NCI-H187 (cell line): ENCODE data around the gene LPXN.

Experiments
- DNase-seq, 2 experiments: peaks; one replicate each; lab custom pipeline; 2025; lab: John Stamatoyannopoulos, UW

The LPXN gene

GRCh38 chr11:58575377-58576020 is at the start of gene LPXN:
TSS of gene LPXN (minus strand) at chr11:58575856. CDS start at chr11:58575772, 84 bp downstream.
- DNase-seq, result no peak

DNA sequence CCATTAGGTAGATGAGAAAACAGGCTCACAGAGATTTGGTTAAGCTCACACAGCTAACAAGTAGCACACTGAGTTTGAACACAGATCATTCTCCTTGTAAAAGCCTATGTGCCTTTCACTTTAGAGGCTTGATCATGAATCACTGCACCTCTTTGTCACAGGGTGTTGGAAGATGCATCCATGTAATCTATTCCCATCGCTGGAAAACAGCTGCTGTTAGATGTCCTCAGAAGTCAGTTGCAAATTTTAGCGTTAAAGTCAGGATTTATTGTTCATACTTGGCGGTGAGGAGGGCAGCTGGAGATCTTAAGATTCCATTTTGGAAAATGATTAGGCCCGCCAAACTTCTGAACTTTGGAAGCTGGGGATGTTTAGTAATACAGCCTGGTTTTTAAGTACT is 49.4 kb upstream of the LPXN start:
- DNase-seq, result no peak

DNA sequence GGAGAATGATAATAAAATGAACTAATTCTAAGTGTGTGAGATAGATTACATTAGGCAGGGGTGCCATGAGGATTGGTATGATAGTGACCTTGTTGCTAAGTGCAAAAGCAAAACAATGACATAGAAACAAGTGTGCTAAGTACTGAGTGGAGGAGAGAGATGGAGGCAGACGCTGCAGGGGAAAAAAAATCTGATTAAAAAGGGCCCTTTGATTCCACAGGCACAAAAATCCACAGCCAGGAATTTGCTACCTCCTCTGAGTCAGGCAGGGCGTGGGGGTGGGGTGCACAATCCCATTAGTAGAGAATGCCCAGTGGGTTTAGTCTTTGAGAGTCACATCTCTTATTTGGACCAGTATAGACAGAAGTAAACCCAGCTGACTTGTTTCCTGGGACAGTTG is 46.7 kb upstream of the LPXN start, which contains the start of gene CNTF:
CNTF (plus strand) TSS at position 322 of the 400 bp plus-strand sequence. CDS start 88 bp downstream, outside the sequence.
- DNase-seq, result no peak

DNA sequence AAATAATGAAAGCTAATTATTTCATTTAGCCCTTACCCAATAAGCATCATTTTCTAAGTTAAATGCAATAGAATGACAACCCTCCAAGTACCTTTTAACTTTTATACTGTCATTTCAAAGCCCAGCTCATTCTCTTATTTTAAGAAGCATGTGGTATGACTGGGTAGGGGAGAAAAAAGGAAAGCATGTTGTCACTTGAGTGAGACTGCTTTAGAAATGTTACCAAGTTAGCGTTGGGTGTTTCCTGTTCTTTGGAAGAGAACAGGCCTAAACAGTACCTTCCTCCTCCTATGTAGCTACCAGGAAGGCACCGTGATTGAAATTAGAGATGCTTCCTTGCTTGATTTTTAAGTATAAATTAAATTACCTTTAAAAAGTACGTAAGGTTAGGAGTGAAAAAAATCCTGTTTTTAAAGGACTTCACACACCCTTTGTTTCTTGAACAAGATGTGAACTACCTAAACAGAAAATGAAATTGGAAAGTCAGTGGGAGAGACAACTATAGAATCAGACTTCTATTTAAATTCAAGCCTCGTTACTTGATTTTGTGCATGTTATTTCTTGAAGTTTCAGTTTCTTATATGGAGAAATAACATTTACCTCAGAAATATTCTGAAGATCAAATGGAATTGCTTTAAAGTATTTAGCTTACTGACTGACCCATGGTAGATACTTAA is 46.1 kb upstream of the LPXN start:
- no peak for DNase-seq

- no peak for DNase-seq
Measured at GRCh38 chr11:58617976-58618557, 42.4 kb upstream of the LPXN start.

GRCh38 chr11:58616594-58616993 is 40.9 kb upstream of the LPXN start:
- no peak for DNase-seq

- no peak for DNase-seq
Measured at GRCh38 chr11:58615559-58615958, 39.9 kb upstream of the LPXN start.

- no peak for DNase-seq
Measured at GRCh38 chr11:58613228-58613627, 37.6 kb upstream of the LPXN start.

DNA sequence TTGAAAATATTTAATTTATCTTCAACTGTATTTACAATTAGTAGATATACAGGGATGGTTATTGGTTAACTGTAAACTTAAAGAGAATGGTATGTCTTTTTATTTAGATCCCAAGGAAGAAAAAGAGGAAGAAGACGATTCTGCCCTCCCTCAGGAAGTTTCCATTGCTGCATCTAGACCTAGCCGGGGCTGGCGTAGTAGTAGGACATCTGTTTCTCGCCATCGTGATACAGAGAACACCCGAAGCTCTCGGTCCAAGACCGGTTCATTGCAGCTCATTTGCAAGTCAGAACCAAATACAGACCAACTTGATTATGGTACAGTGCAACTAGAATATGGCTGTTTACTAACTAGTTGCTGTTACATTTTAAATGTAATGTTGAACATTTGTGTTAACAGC is 34.1 kb upstream of the LPXN start:
- DNase-seq, result no peak

- no peak for DNase-seq
Measured at GRCh38 chr11:58608331-58608730, 32.7 kb upstream of the LPXN start.

DNA sequence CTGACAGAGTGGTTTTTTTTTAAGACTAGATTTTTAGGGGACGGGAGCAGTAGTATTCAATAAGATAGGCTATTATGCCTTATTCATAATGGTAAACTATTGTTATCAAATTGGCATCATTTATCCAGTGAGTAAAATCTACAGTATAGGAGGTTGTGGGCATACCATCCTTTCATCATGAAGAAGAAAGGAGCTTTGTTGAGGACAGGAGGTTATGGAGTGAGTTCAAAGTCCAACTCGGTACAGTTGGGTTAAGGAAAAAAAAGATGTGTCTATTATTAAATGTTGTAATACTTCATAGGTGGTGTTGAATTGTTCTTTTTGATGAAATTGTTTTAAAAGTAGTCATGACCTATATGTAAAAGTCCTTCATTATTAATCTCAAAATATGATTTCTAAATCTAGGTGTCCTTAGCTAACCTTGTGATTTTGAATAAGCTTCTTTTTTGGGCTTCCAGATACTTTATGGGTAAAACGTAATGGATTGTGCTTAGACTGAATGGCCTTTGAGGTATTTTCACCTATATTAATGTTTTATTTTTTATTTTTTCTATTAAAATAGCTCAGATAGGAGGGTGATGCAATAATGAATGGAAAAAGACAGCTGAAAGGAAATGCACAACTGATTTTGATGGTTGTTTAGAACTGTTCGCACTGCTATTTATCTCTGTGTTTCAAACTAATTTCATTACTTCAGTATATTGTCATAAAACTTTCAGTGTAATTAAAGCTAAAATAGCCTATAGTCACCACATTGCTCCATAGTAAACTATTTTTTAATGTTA is 31.5 kb upstream of the LPXN start:
- DNase-seq, result no peak

DNA sequence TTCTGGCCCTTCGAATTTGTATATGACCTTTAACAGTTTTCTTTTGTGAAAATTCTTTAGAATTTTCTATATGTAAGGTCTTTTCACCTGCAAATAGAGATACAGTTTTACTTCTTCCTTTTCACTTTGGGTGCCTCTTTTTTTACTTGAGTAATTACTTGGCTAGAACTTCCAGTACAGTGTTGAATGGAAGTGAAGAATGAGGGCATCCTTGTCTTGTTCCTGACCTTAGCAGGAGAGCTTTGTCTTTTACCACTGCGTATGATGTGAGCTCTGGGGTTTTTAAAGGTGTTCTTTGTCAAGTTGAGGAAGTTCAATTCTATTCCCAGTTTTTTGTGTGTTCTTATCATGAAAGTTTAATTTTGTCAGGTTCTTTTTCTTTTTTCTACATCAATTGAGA is 24.9 kb upstream of the LPXN start:
- DNase-seq, result no peak

DNA sequence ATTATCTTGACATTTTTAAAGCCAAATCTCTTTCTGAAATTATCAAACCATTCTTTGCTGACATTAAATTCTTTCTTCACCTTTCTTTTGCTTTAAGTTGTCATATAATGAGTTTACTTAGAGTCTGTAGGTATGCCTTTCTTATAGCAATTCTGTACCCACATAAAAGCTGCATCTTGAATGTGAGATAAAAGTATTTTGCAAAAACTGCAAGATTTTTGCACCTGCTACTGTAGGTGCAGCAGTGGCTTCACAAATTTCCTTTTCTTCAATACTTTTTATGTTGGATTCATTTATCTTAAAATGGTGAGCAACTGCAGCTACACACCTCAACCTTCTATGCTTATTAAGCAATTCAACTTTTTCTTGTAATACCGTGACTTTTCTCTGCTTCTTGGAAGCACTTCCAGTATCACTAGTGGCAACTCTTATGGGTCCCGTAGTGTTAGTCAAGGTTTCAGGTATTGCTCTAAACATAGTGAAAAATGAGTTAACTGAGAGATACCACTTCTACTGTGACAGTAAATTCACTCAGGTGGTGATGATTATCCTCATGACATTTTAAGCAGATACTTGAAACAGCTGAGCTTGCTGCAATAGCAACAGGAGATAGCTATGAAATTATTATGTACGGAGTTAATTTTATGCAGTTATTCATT is 22.0 kb upstream of the LPXN start:
- no peak for DNase-seq

- DNase-seq, result no peak
Measured at GRCh38 chr11:58596621-58597020, 21.0 kb upstream of the LPXN start.

DNA sequence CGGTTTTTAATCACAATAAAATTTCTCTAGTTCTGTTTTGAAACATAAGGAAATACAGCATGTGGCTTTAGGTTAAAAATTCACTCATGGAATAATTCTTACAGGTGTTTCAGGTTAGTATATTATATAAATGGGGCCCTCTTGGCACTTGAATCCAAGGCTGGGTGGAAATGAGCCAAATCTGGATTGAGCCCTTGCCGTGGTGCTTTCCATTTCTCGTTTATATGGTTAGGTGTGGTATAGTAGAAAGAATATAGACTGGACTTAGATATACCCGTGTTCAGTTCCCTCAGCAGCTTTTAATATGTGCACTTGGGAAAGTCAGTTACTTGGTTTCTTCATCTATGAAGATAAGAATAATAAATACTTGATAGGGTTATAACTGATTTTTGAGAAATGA is 19.2 kb upstream of the LPXN start:
- DNase-seq, result no peak

DNA sequence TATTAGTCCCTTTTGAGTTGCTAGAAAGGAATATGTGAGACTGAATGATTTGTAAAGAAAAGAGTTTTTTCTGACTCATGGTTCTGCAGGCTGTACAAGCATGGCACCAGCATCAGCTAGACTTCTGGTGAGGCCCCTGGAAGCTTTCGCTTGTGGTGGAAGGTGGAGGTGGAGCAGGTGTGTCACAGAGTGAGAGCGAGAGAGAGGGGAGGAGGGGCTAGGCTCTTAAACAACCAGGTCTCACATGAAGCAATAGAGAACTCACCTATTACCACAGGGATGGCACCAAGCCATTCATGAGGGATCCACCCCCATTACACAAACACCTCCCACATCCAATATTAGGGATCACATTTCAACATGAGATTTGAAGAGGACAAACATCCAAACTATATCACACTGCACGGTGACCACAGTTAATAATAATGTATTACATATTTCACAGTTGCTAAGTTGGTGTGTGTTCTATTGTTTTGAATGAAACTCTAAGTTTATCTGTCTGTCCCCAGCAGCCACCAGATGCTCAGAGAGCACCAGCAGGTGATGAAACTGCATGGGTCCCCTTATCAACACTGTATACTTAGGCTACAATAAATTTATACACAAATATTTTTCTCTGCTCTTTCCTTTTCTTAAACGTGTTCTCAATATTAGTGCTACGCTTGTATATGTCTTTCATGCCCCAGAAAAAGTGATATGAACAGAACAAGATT is 17.3 kb upstream of the LPXN start:
- no peak for DNase-seq

GRCh38 chr11:58591659-58592058 is 16.0 kb upstream of the LPXN start:
- DNase-seq, result no peak

DNA sequence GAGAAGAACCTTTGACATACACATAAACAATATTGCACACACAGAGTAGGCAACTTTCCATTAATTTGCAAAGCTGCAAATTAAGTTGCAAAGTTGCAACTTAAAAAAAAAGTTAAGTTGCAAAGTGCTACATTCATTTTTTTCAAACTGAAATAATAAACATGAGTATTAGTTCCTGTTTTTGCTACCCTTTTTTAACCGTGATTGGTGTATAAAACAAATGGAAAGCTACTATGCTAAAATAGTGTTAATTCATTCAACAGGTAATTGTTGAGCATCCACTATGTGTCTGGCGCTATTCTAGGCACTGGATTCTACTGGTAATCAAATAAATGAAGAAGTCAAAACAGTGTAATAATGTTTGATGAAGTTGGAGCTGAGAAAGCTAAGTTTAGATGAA is 11.3 kb upstream of the LPXN start:
- no peak for DNase-seq

GRCh38 chr11:58582437-58582836 is 6.8 kb upstream of the LPXN start:
- DNase-seq, result no peak

DNA sequence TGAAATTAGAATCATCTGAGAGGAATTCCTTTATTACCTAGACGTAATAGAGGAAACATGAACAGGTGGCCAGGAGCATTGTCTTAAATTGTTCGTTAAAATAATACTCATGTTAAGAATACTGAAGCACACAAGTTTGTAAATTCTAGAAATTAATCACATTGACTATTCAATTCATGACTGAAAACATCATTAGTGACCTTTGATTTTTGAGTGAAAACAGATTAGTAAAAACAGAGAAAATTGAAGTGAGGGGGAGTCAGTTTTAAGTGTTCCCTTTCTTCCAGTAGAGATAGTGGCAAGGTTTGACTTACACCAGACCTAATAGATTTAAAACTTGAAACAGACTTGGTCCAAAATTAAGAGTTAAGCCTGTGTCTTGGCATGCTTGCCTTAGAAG is 4.7 kb upstream of the LPXN start:
- no peak for DNase-seq
